Activated CD8-positive, alpha-beta memory T cell treated with anti-CD3 and anti-CD28 coated beads for 4 hours (primary cell): Measurements from ENCODE around the gene SLC22A31.
"Not testable (repeated sequence)": the region's sequence is repeated elsewhere in the genome, so short reads cannot be mapped to it uniquely, and the experiment has no call there.

Experiments
- DNase-seq, 2 donors: peaks; one replicate each; pipeline ENCODE4 v3.0.0-alpha.2; 2020; ENCODE audit warnings: low read depth in 2 of 2

SLC22A31 gene

DNA sequence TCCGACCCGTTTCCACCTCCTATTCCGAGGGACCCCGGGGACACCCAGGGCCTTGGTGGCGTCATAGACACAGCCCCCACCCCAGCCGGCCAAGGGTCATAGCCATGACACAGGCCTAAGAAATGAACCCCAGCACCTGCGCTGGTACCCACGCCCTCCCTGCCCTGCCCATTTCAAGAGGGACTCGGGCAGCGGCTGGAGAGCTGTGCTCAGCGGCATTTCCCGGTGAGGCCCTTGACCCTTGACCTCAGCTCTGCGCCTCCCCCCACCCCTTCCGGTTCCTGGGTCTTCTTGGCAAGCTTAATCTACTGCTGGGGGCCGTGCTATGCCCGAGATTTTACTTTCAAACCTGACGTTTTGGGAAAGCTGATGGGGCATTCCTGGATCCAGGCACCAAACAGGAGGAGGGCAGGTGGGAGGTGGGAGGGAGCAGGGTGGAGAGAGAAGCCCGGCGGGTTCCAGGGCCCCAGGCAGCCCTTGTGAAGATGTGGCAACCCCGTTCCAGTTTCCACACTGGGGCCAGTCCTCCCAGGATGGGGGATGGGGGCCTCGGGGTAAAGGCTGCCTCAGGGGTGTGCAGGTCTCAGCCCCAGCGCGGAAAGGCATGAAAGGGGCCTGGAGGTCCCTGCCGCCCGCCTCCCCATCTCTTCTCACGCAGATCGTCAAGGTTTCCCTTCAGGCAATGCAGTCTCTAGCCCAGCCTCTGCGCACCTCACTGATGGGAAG, at the start of gene SLC22A31:
SLC22A31 (minus strand) TSS at position 414 of the 726 bp plus-strand sequence; CDS start at position 378, 36 bp downstream.
- no peak for DNase-seq

GRCh38 chr16:89248196-89248982, 48.1 kb upstream of the SLC22A31 start:
- no peak for DNase-seq

DNA sequence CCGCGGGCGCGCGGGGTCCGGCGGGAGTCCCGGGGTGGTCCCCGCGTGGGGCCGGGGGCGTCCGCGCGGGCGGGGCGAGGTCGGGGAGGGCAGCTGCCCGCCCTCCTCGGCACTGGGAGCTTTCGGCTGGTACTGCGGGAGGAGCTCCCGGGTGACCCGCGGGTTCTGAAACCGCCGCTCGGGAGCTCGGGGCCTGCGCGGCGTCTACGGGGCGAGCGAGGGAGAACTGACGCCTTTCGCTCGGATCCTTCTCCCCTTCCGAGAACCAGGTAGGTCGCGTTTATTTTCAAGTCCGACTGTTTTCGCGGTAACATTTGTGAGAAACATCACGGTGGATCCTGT, 47.4 kb upstream of the SLC22A31 start:
- not testable (repeated sequence) for DNase-seq

- peak; percentile 91 to 95 for DNase-seq
Observed at GRCh38 chr16:89246903-89247733, 46.8 kb upstream of the SLC22A31 start.

DNA sequence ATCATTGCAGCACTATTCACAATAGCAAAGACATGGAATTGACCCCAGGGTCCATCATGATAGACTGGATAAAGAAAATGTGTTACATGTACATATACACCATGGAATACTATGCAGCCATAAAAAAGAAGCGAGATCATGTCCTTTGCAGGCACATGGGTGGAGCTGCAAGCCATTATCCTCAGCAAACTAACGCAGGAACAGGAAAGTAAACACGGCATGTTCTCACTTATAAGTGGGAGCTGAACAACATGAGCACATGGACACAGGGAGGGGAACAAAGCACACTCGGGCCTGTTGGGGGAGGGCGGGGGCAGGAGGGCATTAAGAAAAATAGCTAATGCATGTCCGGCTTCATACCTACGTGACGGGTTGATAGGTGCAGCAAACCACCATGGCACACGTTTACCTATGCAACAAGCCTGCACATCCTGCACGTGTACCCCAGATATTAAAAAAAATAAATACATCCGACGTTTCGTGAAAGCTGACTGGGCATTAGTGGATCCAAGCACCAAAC, 46.1 kb upstream of the SLC22A31 start:
- no peak for DNase-seq

DNA sequence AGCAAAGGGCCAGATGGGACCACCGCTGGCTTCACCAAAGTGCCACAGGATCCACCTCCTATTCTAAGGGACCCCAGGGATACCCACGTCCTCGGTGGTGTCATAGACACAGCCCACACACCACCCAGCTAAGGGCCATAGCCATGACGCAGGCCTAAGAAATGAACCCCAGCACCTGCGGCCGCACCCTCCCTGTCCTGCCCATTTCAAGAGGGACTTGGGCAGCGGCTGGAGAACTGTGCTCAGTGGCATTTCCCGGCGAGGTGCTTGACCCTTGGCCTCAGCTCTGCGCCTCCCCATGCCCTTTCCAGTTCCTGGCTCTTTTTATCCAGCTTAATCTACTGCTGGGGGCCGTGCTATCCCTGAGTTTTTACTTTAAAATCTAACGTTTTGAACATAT, 44.4 kb upstream of the SLC22A31 start:
- DNase-seq, result no peak

GRCh38 chr16:89244264-89244663, 43.9 kb upstream of the SLC22A31 start:
- not testable (repeated sequence) for DNase-seq

GRCh38 chr16:89243664-89244063, 43.3 kb upstream of the SLC22A31 start:
- no peak for DNase-seq

GRCh38 chr16:89242795-89243200, 42.5 kb upstream of the SLC22A31 start:
- DNase-seq, result no peak

- peak; percentile 50 to 61 for DNase-seq
Observed at GRCh38 chr16:89241187-89242007, 41.1 kb upstream of the SLC22A31 start.

- no peak for DNase-seq
Observed at GRCh38 chr16:89237733-89238132, 37.4 kb upstream of the SLC22A31 start.

DNA sequence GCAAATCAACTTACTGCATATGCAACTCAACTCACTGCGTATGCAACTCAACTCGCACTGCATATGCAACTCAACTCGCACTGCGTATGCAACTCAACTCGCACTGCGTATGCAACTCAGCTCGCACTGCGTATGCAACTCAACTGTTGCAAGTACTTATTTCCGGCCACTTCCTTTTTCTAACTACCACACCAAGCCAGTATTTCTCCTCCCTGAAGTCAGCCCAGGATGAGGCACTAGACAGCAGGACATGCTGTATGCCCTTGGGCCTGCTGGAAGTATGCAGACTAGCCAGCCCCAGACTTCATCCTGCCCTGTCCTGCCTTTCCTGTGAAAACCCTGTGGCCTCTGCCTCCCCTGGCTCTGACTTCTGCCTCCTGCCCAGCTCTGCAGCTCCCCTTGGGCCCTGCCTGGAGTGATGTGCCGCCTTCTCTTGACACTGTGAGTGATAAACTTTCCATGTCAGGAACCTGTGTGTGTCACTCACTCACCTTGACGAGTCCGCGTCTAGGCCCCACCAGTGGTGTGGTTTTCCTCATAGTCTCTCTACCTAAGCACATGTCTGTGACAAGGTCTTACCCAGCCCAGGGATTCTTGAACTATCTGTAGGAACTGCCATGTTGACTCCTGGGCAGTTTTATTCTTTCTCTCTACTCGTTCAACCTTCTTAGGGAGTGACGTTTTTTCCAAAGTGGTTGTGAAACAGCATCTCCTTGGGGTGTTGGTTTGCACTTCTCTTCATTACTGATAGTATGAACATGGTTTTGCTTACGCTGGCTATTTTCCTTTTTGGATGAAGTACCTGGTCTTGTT, 33.5 kb upstream of the SLC22A31 start:
- DNase-seq, result no peak

- no peak for DNase-seq
Observed at GRCh38 chr16:89232107-89232506, 31.8 kb upstream of the SLC22A31 start.

GRCh38 chr16:89230255-89230654, 29.9 kb upstream of the SLC22A31 start:
- DNase-seq, result no peak

DNA sequence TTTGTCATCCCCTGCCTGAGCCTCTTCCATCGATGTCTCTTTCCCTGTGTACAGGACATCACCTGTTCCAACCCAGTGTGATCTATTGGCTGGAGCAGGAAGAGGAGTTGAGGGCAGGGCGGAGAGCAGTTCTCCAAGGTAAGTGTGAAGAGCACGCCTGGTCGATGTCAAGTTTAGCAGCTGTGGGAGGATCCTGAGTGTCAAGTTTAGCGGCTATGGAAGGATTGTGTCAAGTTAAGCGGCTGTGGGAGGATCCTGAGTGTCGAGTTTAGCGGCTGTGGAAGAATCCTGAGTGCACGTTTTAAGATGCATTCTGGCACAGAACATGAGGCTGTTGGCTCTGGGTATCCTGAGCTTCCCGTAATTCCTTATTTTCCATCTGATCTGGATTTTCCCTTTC, 24.3 kb upstream of the SLC22A31 start:
- no peak for DNase-seq

- no peak for DNase-seq
Observed at GRCh38 chr16:89222931-89223330, 22.6 kb upstream of the SLC22A31 start.

- DNase-seq, result no peak
Observed at GRCh38 chr16:89221604-89222003, 21.3 kb upstream of the SLC22A31 start.

DNA sequence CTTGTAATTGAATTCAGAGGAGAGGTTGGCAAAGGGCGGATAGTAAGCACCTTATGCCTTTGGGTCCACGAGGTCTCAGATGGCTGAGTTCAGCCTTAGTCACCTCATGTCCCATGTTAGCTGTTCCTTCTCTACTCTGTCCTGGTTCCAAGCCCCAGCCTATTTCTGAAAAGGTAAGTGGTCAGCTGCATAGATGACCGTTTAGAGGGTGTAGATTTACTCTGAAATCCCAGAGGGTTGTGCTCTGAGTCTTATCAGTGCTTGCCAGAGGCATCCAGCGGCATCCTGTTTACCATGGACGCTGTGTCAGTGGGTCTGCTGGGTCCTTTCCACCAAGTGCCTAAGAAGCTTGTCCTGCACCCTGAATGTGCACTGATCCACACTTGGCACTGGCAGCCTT, 19.0 kb upstream of the SLC22A31 start:
- no peak for DNase-seq

DNA sequence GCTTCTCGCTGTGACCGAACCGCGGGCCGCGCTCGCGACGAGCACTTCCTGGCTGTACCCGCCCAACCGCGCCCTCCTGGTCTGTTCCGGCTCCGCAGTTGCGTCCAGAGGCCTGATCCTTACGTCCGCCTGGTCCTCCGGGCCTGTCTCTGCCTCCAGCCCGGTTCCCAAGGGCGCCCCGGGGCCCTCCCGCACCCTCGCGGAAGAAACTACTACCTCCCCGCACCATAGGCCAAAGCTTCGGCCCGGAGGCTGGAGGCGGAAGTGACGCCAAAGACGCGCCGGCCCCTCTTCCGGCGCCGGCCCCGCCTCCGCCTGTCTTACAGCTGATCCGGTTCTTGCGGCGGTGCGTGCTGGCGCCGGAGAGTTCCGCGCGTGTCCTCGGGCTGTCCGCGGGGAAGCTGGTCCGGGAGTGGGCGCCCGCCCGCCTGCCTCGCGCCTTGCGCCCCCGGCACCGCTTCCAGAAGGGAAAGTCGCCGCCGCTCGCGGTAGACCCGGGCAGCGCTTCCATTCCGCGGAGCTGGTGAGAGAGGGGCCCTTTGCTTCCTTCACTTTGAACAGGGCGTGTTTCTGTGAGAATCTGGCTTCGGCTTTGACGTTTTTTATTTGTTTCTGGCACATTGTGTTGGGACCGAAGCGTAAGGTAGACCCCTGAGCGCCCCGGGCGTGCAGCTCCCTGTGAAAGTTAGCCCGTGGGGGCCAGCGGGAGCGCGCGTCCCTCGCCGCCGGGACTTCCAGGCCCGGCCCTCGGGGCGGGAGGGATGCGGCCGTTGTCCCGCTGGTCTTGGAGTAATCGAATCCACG, 17.3 kb upstream of the SLC22A31 start, which contains the start of gene ZNF778:
ZNF778 (plus strand) TSS at position 316 of the 804 bp plus-strand sequence. CDS start 3,425 bp downstream, outside the sequence.
- DNase-seq, result peak; percentile 57 to 60

GRCh38 chr16:89217138-89217387, 16.7 kb upstream of the SLC22A31 start:
- no peak for DNase-seq
